K562 (cell line): ENCODE measurements around the gene RPS6KA4. TPM values are rescaled to one million over a fixed set of nuclear protein-coding genes. Genes with fewer than 3 reads are reported as not detected.

ENCODE experiments used
- ATF7 ChIP-seq: fragments of 450-650 bp; IDR thresholded peaks from 2 replicates; pipeline ENCODE4 v1.7.1; 2014; ENCODE audit warnings: mild to moderate bottlenecking, moderate library complexity
- CTBP1 ChIP-seq: fragments of 450-650 bp; IDR thresholded peaks from 2 replicates; pipeline ENCODE4 v1.6.1; 2016; ENCODE audit warnings: borderline replicate concordance
- DMBX1 ChIP-seq: fragments of 250-450 bp; sonication (Bioruptor Pico); IDR thresholded peaks from 2 replicates; pipeline ENCODE4 v1.8.0; 2022; ENCODE audit warnings: inconsistent platforms, mild to moderate bottlenecking, moderate library complexity, borderline replicate concordance
- FOSL1 ChIP-seq: fragments of 200-800 bp; sonication (Bioruptor generic); conservative IDR thresholded peaks from 2 replicates; pipeline ENCODE4 v1.6.1; 2016; ENCODE audit warnings: missing genetic modification characterization, missing compliant biosample characterization
- FOXM1 ChIP-seq, 2 experiments: fragments of 450-650 bp in 1 of 2; sonication (generic) in 1 of 2; formaldehyde crosslinking in 1 of 2; IDR thresholded peaks; 2 replicates each; pipeline versions ENCODE4 v1.6.1 to v1.9.0; 2017 to 2022; ENCODE audit warnings: low read depth in 2 of 2, mild to moderate bottlenecking in 2 of 2, missing genetic modification reagents in 1 of 2, moderate library complexity in 1 of 2
- HSF4 ChIP-seq: fragments of 250-450 bp; sonication (Bioruptor Pico); IDR thresholded peaks from 2 replicates; pipeline ENCODE4 v2.1.2; 2022; ENCODE audit warnings: mild to moderate bottlenecking, moderate library complexity, borderline replicate concordance
- JUND ChIP-seq, 2 experiments: IDR thresholded peaks; 2 replicates in 1 of 2; 3 replicates in 1 of 2; pipeline ENCODE4 v1.6.1; 2011; ENCODE audit warnings: borderline replicate concordance in 2 of 2, low read depth in 2 of 2, low read length in 2 of 2, improper control_type of control experiment in 1 of 2, missing biosample characterization in 1 of 2, missing genetic modification characterization in 1 of 2, missing genetic modification reagents in 1 of 2
- KLF16 ChIP-seq: IDR thresholded peaks from 2 replicates; pipeline ENCODE4 v1.6.1; 2016; ENCODE audit warnings: antibody characterized with exemption
- STAT5A ChIP-seq: IDR thresholded peaks from 2 replicates; pipeline ENCODE4 v1.6.1; 2012; ENCODE audit warnings: low read length, inconsistent platforms, borderline replicate concordance
- polyA plus RNA-seq, 8 experiments: library from polyadenylated mRNA; depleted of rRNA in 4 of 8; stranded (reverse) in 5 of 8; unstranded in 3 of 8; fragments of >200 nt; fragmentation: Nextera tagmentation in 2 of 8; fragmentation: Illumina TruSeq in 1 of 8; extraction: Ambion mirVana in 2 of 8; extraction: Trizol in 1 of 8; gene quantifications; 2 replicates each; pipeline versions ENCODE4 v1.2.1 to v1.2.3, GENCODE V29; 2011 to 2014; ENCODE audit warnings: inconsistent platforms in 1 of 8, missing spikeins in 1 of 8
- total RNA-seq, 7 experiments: library from RNA; depleted of rRNA in 6 of 7; stranded (reverse); fragments of >200 nt in 6 of 7; fragmentation: Illumina TruSeq in 2 of 7; extraction: Trizol in 2 of 7; gene quantifications; 2 replicates each; pipeline versions ENCODE4 v1.2.1 to v1.2.3, GENCODE V29; 2011 to 2021; ENCODE audit warnings: low replicate concordance in 1 of 7
- TF ChIP-seq, protein P1 (sequence below), 2 experiments: IDR thresholded peaks in 1 of 2; conservative IDR thresholded peaks in 1 of 2; 2 replicates each; pipeline ENCODE4 v1.6.1; 2016; ENCODE audit warnings: low read depth in 2 of 2, mild to moderate bottlenecking in 1 of 2, missing compliant biosample characterization in 1 of 2, missing genetic modification characterization in 1 of 2, moderate library complexity in 1 of 2
- TF ChIP-seq, protein P2 (sequence below): sonication (generic); formaldehyde crosslinking; IDR thresholded peaks from 2 replicates; pipeline ENCODE4 v1.9.0; 2022; ENCODE audit warnings: mild to moderate bottlenecking, missing genetic modification reagents
- TF ChIP-seq, protein P3 (sequence below): fragments of 250-450 bp; sonication (Bioruptor Pico); IDR thresholded peaks from 2 replicates; pipeline ENCODE4 v1.8.0; 2021; ENCODE audit warnings: moderate library complexity, mild to moderate bottlenecking, inconsistent platforms
- TF ChIP-seq, protein P4 (sequence below): fragments of 250-450 bp; sonication (Bioruptor Pico); IDR thresholded peaks from 2 replicates; pipeline ENCODE4 v1.9.0; 2021; ENCODE audit warnings: mild to moderate bottlenecking
- TF ChIP-seq, protein P5 (sequence below): fragments of 250-450 bp; sonication (Bioruptor Pico); IDR thresholded peaks from 2 replicates; pipeline ENCODE4 v1.4.0; 2020; ENCODE audit warnings: mild to moderate bottlenecking, moderate library complexity
- TF ChIP-seq, protein P6 (sequence below): fragments of 450-650 bp; formaldehyde crosslinking; IDR thresholded peaks from 2 replicates; pipeline ENCODE4 v1.4.0; 2020; ENCODE audit warnings: mild to moderate bottlenecking, mixed read lengths

Gene RPS6KA4
- total and polyA plus RNA-seq, 9 of the 15 experiments (the other 6 are each of a cell fraction or from before 2014, with no cell fraction given): 0.15 to 23.8 (median 9.8) TPM

DNA sequence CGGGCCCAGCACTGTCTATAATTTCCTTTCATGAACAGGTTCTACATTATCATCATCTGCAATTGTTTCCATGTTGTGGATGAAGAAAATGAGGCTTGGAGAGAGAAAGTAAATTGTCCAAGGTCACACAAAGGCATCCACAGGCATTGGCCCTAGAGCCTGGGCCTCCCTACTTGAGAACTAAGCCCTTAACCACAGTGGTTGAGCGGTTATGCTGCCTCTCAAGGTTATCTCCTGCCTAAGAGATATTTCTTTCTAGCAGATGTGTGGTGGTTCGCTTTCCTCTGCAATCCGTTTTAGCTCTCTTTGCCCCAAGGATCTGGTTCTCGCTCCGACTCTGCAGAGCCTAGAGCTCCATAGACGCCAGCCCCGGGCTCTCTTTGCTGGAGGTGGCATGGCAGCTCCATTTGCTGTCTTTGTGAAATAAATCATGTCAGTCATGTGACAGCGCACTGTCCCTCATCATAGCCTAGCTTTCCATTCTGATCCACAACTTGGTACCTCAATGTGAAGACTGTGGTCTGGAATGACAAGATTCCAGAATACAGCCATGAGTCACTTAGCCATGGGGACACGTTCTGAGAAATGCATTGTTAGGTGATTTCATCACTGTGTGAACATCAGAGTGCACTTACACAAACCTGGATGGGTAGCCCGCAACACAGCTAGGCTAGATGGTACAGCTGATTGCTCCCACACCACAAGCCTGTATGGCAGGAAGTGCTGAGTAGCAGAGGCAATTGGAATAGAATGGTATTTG lies 27.2 kb downstream of the RPS6KA4 start (continued):
- TF ChIP-seq, protein P1, sequence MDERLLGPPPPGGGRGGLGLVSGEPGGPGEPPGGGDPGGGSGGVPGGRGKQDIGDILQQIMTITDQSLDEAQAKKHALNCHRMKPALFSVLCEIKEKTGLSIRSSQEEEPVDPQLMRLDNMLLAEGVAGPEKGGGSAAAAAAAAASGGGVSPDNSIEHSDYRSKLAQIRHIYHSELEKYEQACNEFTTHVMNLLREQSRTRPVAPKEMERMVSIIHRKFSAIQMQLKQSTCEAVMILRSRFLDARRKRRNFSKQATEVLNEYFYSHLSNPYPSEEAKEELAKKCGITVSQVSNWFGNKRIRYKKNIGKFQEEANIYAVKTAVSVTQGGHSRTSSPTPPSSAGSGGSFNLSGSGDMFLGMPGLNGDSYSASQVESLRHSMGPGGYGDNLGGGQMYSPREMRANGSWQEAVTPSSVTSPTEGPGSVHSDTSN (CRISPR knock-in tag; IDR thresholded peaks at IDR 0.05; ENCODE audit: low read depth): no peak
- TF ChIP-seq, protein P1 (tag; conservative IDR thresholded peaks at IDR 0.05; ENCODE audit: low read depth): peak; percentile 77
- TF ChIP-seq FOXM1 (IDR thresholded peaks at IDR 0.05; ENCODE audit: low read depth) (no peak), FOXM1 (CRISPR knock-in tag; IDR thresholded peaks at IDR 0.05; ENCODE audit: low read depth) (no peak), CTBP1 (peak; percentile 56; the same call in 1 of the 2 replicates), HSF4 (CRISPR knock-in tag) (no peak), ATF7 (0 out of 2 replicates have a peak, but pooled peaks have one; percentile 22), STAT5A (no peak), JUND (IDR thresholded peaks at IDR 0.05; ENCODE audit: borderline replicate concordance, low read depth, low read length) (peak; percentile 47; the same call in 1 of the 2 replicates), JUND (tag; IDR thresholded peaks at IDR 0.05; ENCODE audit: borderline replicate concordance, low read depth, low read length) (no peak), KLF16 (no peak), FOSL1 (tag) (peak; percentile 77), DMBX1 (no peak)
- TF ChIP-seq, protein P2, sequence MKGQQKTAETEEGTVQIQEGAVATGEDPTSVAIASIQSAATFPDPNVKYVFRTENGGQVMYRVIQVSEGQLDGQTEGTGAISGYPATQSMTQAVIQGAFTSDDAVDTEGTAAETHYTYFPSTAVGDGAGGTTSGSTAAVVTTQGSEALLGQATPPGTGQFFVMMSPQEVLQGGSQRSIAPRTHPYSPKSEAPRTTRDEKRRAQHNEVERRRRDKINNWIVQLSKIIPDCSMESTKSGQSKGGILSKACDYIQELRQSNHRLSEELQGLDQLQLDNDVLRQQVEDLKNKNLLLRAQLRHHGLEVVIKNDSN (CRISPR knock-in tag): peak; percentile 23; the same call in 1 of the 2 replicates
- TF ChIP-seq, protein P3, sequence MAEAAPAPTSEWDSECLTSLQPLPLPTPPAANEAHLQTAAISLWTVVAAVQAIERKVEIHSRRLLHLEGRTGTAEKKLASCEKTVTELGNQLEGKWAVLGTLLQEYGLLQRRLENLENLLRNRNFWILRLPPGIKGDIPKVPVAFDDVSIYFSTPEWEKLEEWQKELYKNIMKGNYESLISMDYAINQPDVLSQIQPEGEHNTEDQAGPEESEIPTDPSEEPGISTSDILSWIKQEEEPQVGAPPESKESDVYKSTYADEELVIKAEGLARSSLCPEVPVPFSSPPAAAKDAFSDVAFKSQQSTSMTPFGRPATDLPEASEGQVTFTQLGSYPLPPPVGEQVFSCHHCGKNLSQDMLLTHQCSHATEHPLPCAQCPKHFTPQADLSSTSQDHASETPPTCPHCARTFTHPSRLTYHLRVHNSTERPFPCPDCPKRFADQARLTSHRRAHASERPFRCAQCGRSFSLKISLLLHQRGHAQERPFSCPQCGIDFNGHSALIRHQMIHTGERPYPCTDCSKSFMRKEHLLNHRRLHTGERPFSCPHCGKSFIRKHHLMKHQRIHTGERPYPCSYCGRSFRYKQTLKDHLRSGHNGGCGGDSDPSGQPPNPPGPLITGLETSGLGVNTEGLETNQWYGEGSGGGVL (CRISPR knock-in tag): no peak
- TF ChIP-seq, protein P4, sequence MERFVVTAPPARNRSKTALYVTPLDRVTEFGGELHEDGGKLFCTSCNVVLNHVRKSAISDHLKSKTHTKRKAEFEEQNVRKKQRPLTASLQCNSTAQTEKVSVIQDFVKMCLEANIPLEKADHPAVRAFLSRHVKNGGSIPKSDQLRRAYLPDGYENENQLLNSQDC (CRISPR knock-in tag): no peak
- TF ChIP-seq, protein P5, sequence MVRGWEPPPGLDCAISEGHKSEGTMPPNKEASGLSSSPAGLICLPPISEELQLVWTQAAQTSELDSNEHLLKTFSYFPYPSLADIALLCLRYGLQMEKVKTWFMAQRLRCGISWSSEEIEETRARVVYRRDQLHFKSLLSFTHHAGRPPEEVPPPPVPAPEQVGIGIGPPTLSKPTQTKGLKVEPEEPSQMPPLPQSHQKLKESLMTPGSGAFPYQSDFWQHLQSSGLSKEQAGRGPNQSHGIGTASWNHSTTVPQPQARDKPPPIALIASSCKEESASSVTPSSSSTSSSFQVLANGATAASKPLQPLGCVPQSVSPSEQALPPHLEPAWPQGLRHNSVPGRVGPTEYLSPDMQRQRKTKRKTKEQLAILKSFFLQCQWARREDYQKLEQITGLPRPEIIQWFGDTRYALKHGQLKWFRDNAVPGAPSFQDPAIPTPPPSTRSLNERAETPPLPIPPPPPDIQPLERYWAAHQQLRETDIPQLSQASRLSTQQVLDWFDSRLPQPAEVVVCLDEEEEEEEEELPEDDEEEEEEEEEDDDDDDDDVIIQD (CRISPR knock-in tag): no peak
- TF ChIP-seq, protein P6, sequence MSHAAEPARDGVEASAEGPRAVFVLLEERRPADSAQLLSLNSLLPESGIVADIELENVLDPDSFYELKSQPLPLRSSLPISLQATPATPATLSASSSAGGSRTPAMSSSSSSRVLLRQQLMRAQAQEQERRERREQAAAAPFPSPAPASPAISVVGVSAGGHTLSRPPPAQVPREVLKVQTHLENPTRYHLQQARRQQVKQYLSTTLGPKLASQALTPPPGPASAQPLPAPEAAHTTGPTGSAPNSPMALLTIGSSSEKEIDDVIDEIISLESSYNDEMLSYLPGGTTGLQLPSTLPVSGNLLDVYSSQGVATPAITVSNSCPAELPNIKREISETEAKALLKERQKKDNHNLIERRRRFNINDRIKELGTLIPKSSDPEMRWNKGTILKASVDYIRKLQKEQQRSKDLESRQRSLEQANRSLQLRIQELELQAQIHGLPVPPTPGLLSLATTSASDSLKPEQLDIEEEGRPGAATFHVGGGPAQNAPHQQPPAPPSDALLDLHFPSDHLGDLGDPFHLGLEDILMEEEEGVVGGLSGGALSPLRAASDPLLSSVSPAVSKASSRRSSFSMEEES (CRISPR knock-in tag): peak; percentile 71
